ENCODE results near the gene CCDC157. TPM values are rescaled to one million over a fixed set of nuclear protein-coding genes. Genes with fewer than 3 reads are reported as not detected.

The CCDC157 gene
- total RNA-seq, 1 donor from 2014 or later: 2.9 TPM

GRCh38 chr22:30370641-30371230, 13.9 kb downstream of the CCDC157 start:
- ChIA-PET CTCF (no interaction called here), POLR2A (no interaction called here)
- H3K4me1 Mint-ChIP-seq: no peaks in the 10 kb centered on the region
- H3K4me3 Mint-ChIP-seq: no peak overlapping the region
- no peaks in the 10 kb centered on the region for H3K27me3 Mint-ChIP-seq
- no peak overlapping the region for H3K27ac Mint-ChIP-seq
- TF ChIP-seq CTCF (IDR thresholded peaks at IDR 0.05): no peak
- no peaks in the 10 kb centered on the region for H3K9me3 Mint-ChIP-seq
- ATAC-seq (ENCODE audit: low read depth): no peak
- intact Hi-C loops (cut with micrococcal nuclease): no loop called here
- no peak for DNase-seq
- H3K36me3 Mint-ChIP-seq (ENCODE audit: low read depth): peaks cover 1% of the 10 kb centered on the region

DNA sequence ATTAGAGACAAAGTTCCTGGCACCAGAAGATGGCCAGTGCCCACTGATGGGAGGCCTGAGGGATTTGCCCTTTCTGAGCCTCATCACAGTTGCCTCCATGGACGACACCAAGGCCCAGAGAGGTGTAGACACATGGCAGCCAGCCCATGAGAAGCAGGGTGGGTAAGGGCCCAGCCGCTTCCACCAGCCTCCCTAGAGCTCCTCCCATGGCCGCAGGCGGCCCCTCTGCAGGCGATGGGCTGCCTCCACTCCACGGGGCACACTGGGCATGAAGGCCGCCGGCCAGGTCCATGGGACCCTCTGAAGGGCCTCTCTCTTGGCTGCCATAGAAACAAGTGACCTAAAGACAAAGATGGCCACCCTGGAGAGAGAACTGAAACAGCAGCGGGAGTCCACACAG, 14.5 kb downstream of the CCDC157 start:
- ATAC-seq (ENCODE audit: low read depth) (no peak), DNase-seq (no peak)
- Mint-ChIP-seq H3K27ac (no peak overlapping the region), H3K9me3 (no peaks in the 10 kb centered on the region), H3K4me1 (no peaks in the 10 kb centered on the region), H3K4me3 (no peak overlapping the region), H3K27me3 (no peaks in the 10 kb centered on the region), H3K36me3 (ENCODE audit: low read depth) (peaks cover 1% of the 10 kb centered on the region)
- ChIA-PET POLR2A (no interaction called here), CTCF (interaction anchor here (1.1 kb wide), 1 partner anchor 84 kb away, joined by 3 read pairs; no protein-coding TSS in a partner anchor)
- intact Hi-C loops (cut with micrococcal nuclease): no loop called here
- TF ChIP-seq CTCF (IDR thresholded peaks at IDR 0.05): no peak

DNA sequence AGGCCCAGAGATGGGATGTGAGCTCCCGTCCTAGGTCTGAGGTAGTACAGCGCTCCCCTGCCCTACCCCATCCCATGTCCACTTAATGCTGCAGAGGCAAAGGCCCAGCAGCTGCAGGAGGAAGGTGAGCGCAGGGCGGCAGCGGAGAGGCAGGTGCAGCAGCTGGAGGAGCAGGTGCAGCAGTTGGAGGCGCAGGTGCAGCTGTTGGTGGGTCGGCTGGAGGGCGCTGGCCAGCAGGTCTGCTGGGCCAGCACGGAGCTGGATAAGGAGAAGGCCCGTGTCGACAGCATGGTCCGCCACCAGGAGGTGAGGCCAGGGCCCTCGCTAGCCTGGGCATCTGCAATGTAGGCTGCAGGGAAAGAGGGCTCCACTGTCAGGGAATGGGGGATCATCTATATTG, 15.2 kb downstream of the CCDC157 start:
- intact Hi-C loops (cut with micrococcal nuclease): no loop called here
- Mint-ChIP-seq H3K36me3 (ENCODE audit: low read depth) (peaks cover 1% of the 10 kb centered on the region), H3K9me3 (no peaks in the 10 kb centered on the region), H3K4me3 (no peak overlapping the region), H3K27me3 (no peaks in the 10 kb centered on the region), H3K4me1 (no peaks in the 10 kb centered on the region), H3K27ac (no peak overlapping the region)
- DNase-seq: no peak
- no peak for ATAC-seq (ENCODE audit: low read depth)
- TF ChIP-seq CTCF (IDR thresholded peaks at IDR 0.05): no peak
- CTCF ChIA-PET: interaction anchor here (1.1 kb wide), 1 partner anchor 84 kb away, joined by 3 read pairs; no protein-coding TSS in a partner anchor
- POLR2A ChIA-PET: no interaction called here

GRCh38 chr22:30372915-30373314, 16.1 kb downstream of the CCDC157 start:
- CTCF ChIA-PET: no interaction called here
- ATAC-seq (ENCODE audit: low read depth): no peak

More at GRCh38 chr22:30372915-30373314, 16.1 kb downstream of the CCDC157 start:
- H3K9me3 Mint-ChIP-seq: no peaks in the 10 kb centered on the region
- TF ChIP-seq CTCF (IDR thresholded peaks at IDR 0.05): no peak
- intact Hi-C loops (cut with micrococcal nuclease): no loop called here
- H3K4me1 Mint-ChIP-seq: no peaks in the 10 kb centered on the region
- peaks cover 1% of the 10 kb centered on the region for H3K36me3 Mint-ChIP-seq (ENCODE audit: low read depth)
- no peak for DNase-seq
- POLR2A ChIA-PET: no interaction called here
- H3K27me3 Mint-ChIP-seq: no peaks in the 10 kb centered on the region
- H3K4me3 Mint-ChIP-seq: no peak overlapping the region
- H3K27ac Mint-ChIP-seq: no peak overlapping the region
